Femur (tissue), 1 donor: ENCODE data around the gene ZMIZ2.

Source experiments
- DNase-seq: peaks from one replicate; pipeline ENCODE4 v3.0.0-alpha.2; 2017

The ZMIZ2 gene

DNA sequence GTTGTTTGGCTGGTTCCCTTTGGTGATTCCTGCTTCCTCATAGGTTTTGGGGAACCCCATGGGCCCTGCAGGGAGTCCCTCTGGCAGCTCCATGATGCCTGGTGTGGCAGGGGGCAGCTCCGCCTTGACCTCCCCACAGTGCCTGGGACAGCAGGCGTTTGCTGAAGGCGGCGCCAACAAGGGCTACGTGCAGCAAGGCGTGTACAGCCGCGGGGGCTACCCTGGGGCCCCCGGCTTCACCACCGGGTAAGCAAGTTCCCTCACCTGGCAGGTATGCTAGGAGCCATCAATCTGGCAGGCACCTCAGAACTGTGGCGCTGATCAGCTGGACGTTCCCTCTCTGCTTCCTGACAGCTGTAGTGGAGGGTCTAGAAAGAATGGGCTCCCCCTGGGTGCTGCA, 8.3 kb downstream of the ZMIZ2 start:
- DNase-seq = no peak

- DNase-seq = peak; percentile 90
Observed at GRCh38 chr7:44757311-44757710, 8.7 kb downstream of the ZMIZ2 start.

DNA sequence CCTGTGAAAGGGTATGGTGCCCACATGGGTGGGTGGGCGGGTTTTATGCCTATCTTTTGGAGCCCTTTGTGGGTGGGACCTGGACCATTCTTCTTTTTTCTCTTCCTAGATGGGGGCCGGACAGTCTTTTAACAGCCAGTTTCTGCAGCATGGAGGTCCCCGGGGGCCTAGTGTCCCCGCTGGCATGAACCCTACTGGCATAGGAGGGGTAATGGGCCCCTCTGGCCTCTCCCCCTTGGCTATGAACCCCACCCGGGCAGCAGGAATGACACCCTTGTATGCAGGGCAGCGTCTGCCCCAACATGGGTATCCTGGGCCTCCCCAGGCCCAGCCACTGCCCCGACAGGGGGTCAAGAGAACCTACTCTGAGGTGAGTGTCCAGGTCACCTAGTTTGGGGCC, 9.1 kb downstream of the ZMIZ2 start:
- DNase-seq = no peak

- DNase-seq = no peak
Observed at GRCh38 chr7:44759246-44759645, 10.6 kb downstream of the ZMIZ2 start.

DNA sequence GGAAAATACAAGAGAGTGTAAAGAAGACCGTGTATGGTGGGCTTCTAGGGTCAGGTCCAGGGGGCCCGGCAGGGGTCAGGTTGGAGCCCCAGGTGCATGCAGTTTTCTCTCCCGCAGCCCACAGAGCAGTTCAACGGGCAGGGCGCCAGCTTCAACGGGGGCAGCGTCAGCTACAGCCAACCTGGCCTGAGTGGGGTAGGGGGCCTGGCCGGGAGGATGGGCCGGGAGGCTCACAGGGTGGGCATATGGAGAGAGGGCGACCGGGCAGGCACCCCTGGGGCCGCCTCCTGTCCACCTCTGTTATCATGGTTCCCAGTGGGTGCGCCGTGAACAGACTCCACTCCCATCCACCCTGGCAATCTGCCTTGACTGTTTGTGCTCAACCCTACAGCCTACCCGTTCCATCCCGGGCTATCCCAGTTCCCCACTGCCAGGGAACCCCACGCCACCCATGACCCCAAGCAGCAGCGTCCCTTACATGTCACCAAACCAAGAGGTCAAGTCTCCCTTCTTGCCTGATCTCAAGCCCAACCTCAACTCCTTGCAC, 11.5 kb downstream of the ZMIZ2 start:
- no peak for DNase-seq

GRCh38 chr7:44761207-44762161, 12.8 kb downstream of the ZMIZ2 start:
- no peak for DNase-seq

DNA sequence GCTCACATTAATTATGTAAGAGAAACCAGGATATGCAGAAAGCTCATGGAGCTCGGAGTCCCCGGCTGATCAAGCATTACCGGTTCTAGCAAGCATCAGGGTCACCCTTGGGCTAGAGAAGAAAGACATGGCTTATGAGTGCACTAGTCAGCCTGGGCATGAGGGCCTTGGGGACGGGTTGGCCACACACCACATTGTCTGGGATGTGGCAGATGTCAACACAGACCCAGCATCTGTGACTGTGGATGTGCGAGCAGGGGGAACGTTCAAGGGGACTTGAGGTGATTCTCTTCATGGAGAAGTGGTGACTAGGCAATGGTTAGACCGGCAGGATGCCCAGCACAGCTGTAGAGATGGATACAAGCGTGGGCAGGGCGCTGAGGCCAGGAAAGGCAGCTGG, 13.7 kb downstream of the ZMIZ2 start:
- no peak for DNase-seq

- DNase-seq = no peak
Observed at GRCh38 chr7:44762726-44763522, 14.3 kb downstream of the ZMIZ2 start.

DNA sequence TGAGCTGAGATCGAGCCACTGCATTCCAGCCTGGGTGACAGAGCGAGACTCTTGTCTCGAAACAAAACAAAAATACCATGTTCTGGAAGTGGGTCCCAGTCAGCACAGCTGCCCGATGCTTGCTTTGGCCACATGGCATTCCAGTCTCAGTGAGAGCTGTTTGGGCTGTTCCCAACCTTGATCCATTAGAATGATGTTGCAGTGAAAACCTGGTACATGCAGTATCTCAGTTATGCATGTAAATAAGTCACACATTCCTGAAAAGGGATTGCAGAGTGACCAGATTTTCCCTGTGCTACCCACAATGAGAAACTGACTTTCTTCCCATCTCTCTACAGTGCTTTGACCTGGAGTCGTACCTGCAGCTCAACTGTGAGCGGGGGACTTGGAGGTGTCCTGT, 15.4 kb downstream of the ZMIZ2 start:
- DNase-seq = no peak

DNA sequence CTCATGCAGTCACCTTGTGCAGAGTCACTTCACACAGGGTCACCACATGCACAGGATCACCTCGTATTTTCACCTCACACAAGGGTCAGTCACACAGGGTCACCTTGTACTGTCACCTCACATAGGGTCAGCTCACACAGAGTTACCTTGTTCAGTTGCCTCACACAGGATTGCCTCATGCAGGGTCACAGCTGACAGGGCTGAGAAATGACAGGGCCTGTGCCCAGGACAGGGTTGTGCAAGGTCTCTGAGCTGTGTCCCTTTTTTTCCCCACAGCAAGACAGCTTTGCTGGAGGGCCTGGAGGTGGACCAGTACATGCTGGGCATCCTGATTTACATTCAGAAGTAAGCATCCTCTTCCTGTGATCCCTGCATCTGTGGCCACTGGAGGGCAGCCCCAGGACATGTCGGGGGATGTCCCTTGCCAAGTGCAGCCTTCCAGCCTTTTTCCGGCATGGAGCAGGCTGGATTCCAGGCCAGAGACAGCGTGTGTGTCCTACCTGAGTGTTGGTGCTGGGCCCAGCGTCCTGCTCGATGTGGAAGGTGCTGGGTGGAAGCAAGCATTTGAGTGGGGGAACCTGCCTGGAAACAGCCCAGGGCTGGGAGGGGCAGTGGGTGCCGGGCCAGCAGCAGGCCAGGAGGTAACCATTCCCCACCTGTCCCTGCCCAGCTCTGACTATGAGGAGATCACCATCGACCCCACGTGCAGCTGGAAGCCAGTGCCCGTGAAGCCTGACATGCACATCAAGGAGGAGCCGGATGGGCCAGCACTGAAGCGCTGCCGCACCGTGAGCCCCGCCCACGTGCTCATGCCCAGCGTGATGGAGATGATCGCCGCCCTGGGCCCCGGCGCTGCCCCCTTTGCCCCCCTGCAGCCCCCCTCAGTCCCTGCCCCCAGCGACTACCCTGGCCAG, 16.3 kb downstream of the ZMIZ2 start:
- DNase-seq = no peak

DNA sequence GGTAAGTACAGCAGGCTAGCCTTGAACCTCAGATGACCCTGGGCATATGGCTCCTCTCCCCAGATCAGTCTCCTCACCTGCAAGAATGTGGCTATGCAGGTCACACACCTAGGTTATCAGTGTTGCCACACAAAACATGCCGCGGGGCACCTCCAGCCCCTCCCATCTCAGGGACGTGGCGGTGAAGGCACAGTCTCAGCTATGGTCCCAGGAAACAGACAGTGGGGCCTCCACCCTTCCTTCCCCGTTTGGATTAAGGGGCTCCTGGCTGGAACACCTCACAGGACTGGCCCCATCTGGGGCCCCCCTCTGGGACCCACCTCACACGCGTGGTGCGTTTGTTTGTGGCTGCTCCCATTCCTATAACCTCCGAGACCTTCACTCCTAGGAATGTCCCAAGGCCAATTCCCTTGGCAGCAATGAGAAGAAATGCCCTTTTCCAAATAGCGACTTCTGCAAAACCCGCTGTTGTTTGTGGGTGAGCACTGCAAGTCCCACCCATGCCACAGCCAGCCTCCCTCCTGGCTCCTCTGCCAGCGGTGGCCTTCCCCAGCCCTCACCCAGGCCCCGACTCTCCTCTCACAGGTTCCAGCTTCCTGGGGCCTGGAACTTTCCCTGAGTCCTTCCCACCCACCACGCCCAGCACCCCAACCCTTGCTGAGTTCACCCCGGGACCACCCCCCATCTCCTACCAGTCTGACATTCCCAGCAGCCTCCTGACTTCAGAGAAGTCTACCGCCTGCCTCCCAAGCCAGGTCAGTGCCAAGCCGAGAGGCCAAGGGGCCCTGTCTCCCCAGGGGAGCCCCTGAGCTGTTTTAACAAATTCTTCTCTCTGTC, 17.1 kb downstream of the ZMIZ2 start:
- no peak for DNase-seq

- DNase-seq = no peak
Observed at GRCh38 chr7:44766416-44766801, 17.8 kb downstream of the ZMIZ2 start.

DNA sequence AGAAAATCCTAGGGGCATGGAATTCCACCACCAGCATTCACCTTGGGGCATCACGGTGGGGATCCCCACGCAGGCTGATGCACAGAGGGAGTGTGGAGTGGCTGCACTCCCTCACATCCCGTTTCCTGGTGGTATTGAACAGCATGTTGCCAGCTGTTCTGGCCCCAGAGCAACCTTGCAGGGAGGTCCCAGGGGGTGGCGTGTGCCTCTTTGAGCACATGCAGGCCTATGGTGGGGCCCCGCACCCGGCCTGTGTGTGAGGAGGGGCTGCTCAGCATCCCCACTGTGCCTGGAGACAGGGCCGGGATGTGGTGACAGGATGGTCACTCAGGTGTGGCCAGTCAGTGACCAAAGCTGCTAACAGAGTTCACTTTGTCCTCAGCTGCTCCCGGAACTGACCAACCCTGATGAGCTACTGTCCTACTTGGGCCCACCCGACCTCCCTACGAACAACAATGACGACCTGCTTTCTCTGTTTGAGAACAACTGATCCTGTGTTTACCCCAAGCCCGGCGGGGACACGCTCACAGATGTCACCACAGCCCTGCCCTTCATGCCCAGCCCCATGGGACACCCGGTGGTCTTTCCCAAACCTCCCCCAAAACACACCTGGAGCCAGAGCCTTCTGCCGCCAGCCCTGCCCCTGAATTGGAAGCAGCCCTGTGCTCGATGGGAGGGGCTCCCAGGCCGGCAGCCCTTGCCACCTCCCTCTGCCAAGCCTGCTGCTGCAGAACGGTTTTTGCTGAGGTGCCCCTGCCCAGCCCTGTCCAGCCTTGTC, 18.7 kb downstream of the ZMIZ2 start:
- no peak for DNase-seq

DNA sequence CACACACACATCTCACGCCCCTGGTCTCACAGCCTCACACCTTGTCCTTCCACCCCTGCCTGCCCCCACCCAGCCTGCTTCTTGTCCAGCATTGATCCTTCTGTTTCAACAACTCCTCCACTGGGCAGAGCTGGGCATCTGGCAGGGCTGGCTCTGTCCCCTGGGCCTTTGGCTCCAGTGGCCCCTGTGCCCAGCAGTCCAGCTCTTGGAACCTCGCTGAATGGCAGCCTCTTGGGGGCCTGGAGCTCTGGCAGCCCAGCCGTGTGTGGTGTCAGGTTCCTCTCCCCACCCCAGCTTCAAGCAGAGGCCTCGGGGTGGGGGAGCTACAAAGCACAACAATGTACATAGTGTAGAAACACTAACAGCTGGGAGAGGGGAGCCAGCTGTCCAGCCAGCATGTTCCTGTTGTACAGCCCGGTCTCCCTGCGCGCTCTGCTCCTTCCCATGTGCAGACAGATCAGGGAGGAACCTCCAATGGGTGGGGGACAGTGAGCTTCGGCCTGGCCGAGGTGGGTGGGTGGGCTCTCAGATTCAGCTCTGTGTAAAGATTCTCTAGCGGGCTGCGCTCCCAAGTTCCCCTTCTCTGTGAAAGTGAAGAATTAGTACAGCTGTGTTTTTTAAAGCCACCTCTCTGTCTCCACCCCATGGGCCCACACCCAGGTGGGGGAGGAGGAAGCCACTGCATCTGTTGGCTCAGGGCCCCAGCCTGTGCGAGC, 19.4 kb downstream of the ZMIZ2 start:
- peak; percentile 89 for DNase-seq

GRCh38 chr7:44768628-44769371, 20.2 kb downstream of the ZMIZ2 start:
- DNase-seq = no peak

- DNase-seq = no peak
Observed at GRCh38 chr7:44769376-44769775, 20.7 kb downstream of the ZMIZ2 start.

- no peak for DNase-seq
Observed at GRCh38 chr7:44769776-44770294, 21.2 kb downstream of the ZMIZ2 start.

GRCh38 chr7:44771358-44771757, 22.7 kb downstream of the ZMIZ2 start:
- DNase-seq = no peak

- DNase-seq = no peak
Observed at GRCh38 chr7:44772440-44772839, 23.8 kb downstream of the ZMIZ2 start.
